Measurements from ENCODE around the gene MICAL2.

MICAL2 gene

GRCh38 chr11:12110201-12110713 lies at the start of gene MICAL2:
Gene MICAL2, plus strand, starts transcription at chr11:12110590. Its CDS starts 51,566 bp downstream, at chr11:12162156.
- DNase-seq, result peak; percentile 87

GRCh38 chr11:12061851-12062560 lies 48.4 kb upstream of the MICAL2 start:
- DNase-seq, result no peak

- DNase-seq, result no peak
Observed at GRCh38 chr11:12063251-12063650, 47.1 kb upstream of the MICAL2 start.

- no peak for DNase-seq
Observed at GRCh38 chr11:12064136-12064953, 46.0 kb upstream of the MICAL2 start.

GRCh38 chr11:12064954-12065280 lies 45.5 kb upstream of the MICAL2 start:
- no peak for DNase-seq

- no peak for DNase-seq
Observed at GRCh38 chr11:12066056-12066798, 44.2 kb upstream of the MICAL2 start.

- no peak for DNase-seq
Observed at GRCh38 chr11:12066799-12067508, 43.4 kb upstream of the MICAL2 start.

- DNase-seq, result no peak
Observed at GRCh38 chr11:12067796-12068357, 42.5 kb upstream of the MICAL2 start.

- DNase-seq, result no peak
Observed at GRCh38 chr11:12069066-12069676, 41.2 kb upstream of the MICAL2 start.

GRCh38 chr11:12070446-12071267 lies 39.7 kb upstream of the MICAL2 start:
- no peak for DNase-seq

GRCh38 chr11:12071574-12071973 lies 38.8 kb upstream of the MICAL2 start:
- no peak for DNase-seq

GRCh38 chr11:12073436-12073835 lies 37.0 kb upstream of the MICAL2 start:
- DNase-seq, result no peak

- no peak for DNase-seq
Observed at GRCh38 chr11:12073886-12074285, 36.5 kb upstream of the MICAL2 start.

- DNase-seq, result no peak
Observed at GRCh38 chr11:12074529-12075195, 35.7 kb upstream of the MICAL2 start.

- no peak for DNase-seq
Observed at GRCh38 chr11:12075291-12075690, 35.1 kb upstream of the MICAL2 start.

- DNase-seq, result no peak
Observed at GRCh38 chr11:12075822-12076821, 34.3 kb upstream of the MICAL2 start.

GRCh38 chr11:12076840-12077534 lies 33.4 kb upstream of the MICAL2 start:
- no peak for DNase-seq

- DNase-seq, result no peak
Observed at GRCh38 chr11:12077535-12078280, 32.7 kb upstream of the MICAL2 start.
